Uterus (tissue), 4 donors: ENCODE measurements around the gene RNPS1. TPM values are rescaled to one million over a fixed set of nuclear protein-coding genes. Genes with fewer than 3 reads are reported as not detected.

ENCODE experiments used
- DNase-seq, 2 donors: peaks; one replicate each; pipeline ENCODE4 v3.0.0-alpha.2; 2019 to 2020
- H3K27ac ChIP-seq, 2 donors: fragments of 200-600 bp; sonication (generic); 1 replicate in 1 of 2; 2 replicates in 1 of 2; pipeline ENCODE4 v1.5.1; 2016 to 2018
- H3K27me3 ChIP-seq, 2 donors: fragments of 200-600 bp; sonication (generic); one replicate each; pipeline ENCODE4 v1.5.1; 2018 to 2019; ENCODE audit warnings: control low read depth in 1 of 2
- H3K36me3 ChIP-seq, 2 donors: fragments of 200-600 bp; sonication (generic); one replicate each; pipeline ENCODE4 v1.5.1; 2019; ENCODE audit warnings: control low read depth in 1 of 2
- H3K4me1 ChIP-seq, 2 donors: fragments of 200-600 bp; sonication (generic); one replicate each; pipeline ENCODE4 v1.5.1; 2018 to 2019; ENCODE audit warnings: control low read depth in 1 of 2
- H3K4me3 ChIP-seq, 2 donors: fragments of 200-600 bp; sonication (generic); 1 replicate in 1 of 2; 2 replicates in 1 of 2; pipeline ENCODE4 v1.5.1; 2018 to 2019; ENCODE audit warnings: mild to moderate bottlenecking in 1 of 2
- H3K9me3 ChIP-seq, 2 donors: fragments of 200-600 bp; sonication (generic); one replicate each; pipeline ENCODE4 v1.5.1; 2019; ENCODE audit warnings: control low read depth in 1 of 2
- POLR2A ChIP-seq, 2 donors: fragments of 450-650 bp; IDR thresholded peaks; one replicate each; pipeline ENCODE4 v1.6.1; 2016; ENCODE audit warnings: antibody characterized with exemption in 2 of 2, mild to moderate bottlenecking in 1 of 2, moderate library complexity in 1 of 2
- intact Hi-C: fragments of 100-400 bp; cut with DNase I; formaldehyde crosslinking; loops from one replicate; pipeline ENCODE4 v1.15.1; 2023; ENCODE audit warnings: low total_unique reads
- total RNA-seq, 4 donors: library from RNA; depleted of rRNA in 3 of 4; stranded (reverse); fragments of >200 nt in 3 of 4; gene quantifications; one replicate each; pipeline versions ENCODE4 v1.1.0 to v1.2.4, GENCODE V29; 2014 to 2023
- TF ChIP-seq, protein P1 (sequence below), 4 experiments: fragments of 200-600 bp in 2 of 4; fragments of 450-650 bp in 2 of 4; sonication (generic) in 2 of 4; IDR thresholded peaks; one replicate each; pipeline ENCODE4 v1.5.1; 2016 to 2019; ENCODE audit warnings: antibody characterized with exemption in 4 of 4, mild to moderate bottlenecking in 2 of 4, moderate library complexity in 1 of 4
- donor health status: DM: yes; HTN: yes; CAD: no.

RNPS1 gene
- total RNA-seq, 4 donors from 2014 or later = 36.1 to 175 (median 85.5) TPM

GRCh38 chr16:2213817-2214718, 53.9 kb downstream of the RNPS1 start:
- Histone ChIP-seq H3K4me3 (peak overlapping the region; percentile 23 to 74), H3K27me3 (no peaks in the 10 kb centered on the region), H3K36me3 (no peaks in the 10 kb centered on the region), H3K4me1 (peaks cover 0 to 12% of the 10 kb centered on the region in 2 donors), H3K9me3 (no peaks in the 10 kb centered on the region), H3K27ac (peak overlapping the region; percentile 13 to 71)
- TF ChIP-seq, protein P1, sequence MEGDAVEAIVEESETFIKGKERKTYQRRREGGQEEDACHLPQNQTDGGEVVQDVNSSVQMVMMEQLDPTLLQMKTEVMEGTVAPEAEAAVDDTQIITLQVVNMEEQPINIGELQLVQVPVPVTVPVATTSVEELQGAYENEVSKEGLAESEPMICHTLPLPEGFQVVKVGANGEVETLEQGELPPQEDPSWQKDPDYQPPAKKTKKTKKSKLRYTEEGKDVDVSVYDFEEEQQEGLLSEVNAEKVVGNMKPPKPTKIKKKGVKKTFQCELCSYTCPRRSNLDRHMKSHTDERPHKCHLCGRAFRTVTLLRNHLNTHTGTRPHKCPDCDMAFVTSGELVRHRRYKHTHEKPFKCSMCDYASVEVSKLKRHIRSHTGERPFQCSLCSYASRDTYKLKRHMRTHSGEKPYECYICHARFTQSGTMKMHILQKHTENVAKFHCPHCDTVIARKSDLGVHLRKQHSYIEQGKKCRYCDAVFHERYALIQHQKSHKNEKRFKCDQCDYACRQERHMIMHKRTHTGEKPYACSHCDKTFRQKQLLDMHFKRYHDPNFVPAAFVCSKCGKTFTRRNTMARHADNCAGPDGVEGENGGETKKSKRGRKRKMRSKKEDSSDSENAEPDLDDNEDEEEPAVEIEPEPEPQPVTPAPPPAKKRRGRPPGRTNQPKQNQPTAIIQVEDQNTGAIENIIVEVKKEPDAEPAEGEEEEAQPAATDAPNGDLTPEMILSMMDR (IDR thresholded peaks at IDR 0.05) = no peak
- peak in 1 of 2 donors; percentile 30 for TF ChIP-seq POLR2A (IDR thresholded peaks at IDR 0.05)
- no peak for DNase-seq
- intact Hi-C loops = loop anchor here (10.0 kb wide), 1 partner anchor 59 kb away; the partner anchor contains the start of gene TRAF7

- no peak overlapping the region for H3K4me3 ChIP-seq
Observed at GRCh38 chr16:2212362-2213324, 55.3 kb downstream of the RNPS1 start.

GRCh38 chr16:2211923-2212347, 56.0 kb downstream of the RNPS1 start:
- DNase-seq = no peak
- Histone ChIP-seq H3K27ac (no peak overlapping the region), H3K4me3 (no peak overlapping the region), H3K9me3 (no peaks in the 10 kb centered on the region), H3K4me1 (peaks cover 0 to 12% of the 10 kb centered on the region in 2 donors), H3K27me3 (no peaks in the 10 kb centered on the region), H3K36me3 (no peaks in the 10 kb centered on the region)
- intact Hi-C loops = loop anchor here (10.0 kb wide), 1 partner anchor 57 kb away; the partner anchor contains the start of gene TRAF7
- no peak for TF ChIP-seq POLR2A (IDR thresholded peaks at IDR 0.05)
- TF ChIP-seq, protein P1 (IDR thresholded peaks at IDR 0.05) = no peak

More at GRCh38 chr16:2212362-2213324, 55.3 kb downstream of the RNPS1 start:
- TF ChIP-seq, protein P1 (IDR thresholded peaks at IDR 0.05) = no peak
- TF ChIP-seq POLR2A (IDR thresholded peaks at IDR 0.05) = no peak
- no peak overlapping the region for H3K27ac ChIP-seq
- intact Hi-C loops = loop anchor here (10.0 kb wide), 1 partner anchor 58 kb away; the partner anchor contains the start of gene TRAF7
- no peak for DNase-seq
- no peaks in the 10 kb centered on the region for H3K27me3 ChIP-seq
- peaks cover 0 to 12% of the 10 kb centered on the region in 2 donors for H3K4me1 ChIP-seq
- no peaks in the 10 kb centered on the region for H3K36me3 ChIP-seq
- H3K9me3 ChIP-seq = no peaks in the 10 kb centered on the region

- no peaks in the 10 kb centered on the region for H3K9me3 ChIP-seq
- intact Hi-C loops = loop anchor here (10.0 kb wide), 1 partner anchor 56 kb away; the partner anchor contains the start of gene TRAF7
- no peak within 1 kb of the TSS for H3K27ac ChIP-seq
Observed at GRCh38 chr16:2210386-2211365, 57.2 kb downstream of the RNPS1 start, which contains the start of gene BRICD5. Gene BRICD5 (minus strand): TSS chr16:2210863. CDS start chr16:2210833, 30 bp downstream.

More at GRCh38 chr16:2210386-2211365, 57.2 kb downstream of the RNPS1 start, which contains the start of gene BRICD5:
- Histone ChIP-seq H3K36me3 (no peaks in the 10 kb centered on the region), H3K4me1 (peaks cover 0 to 15% of the 10 kb centered on the region in 2 donors), H3K4me3 (no peak within 1 kb of the TSS), H3K27me3 (no peaks in the 10 kb centered on the region)
- DNase-seq = no peak
- TF ChIP-seq POLR2A (IDR thresholded peaks at IDR 0.05) = no peak
- TF ChIP-seq, protein P1 (IDR thresholded peaks at IDR 0.05) = no peak
